IMR-90 (cell line): ENCODE measurements around the gene ERRFI1. TPM values are rescaled to one million over a fixed set of nuclear protein-coding genes. Genes with fewer than 3 reads are reported as not detected.

Source experiments
- ATAC-seq: fragments of 200-7000 bp; cut with Tn5 transposase; 2 replicates; pipeline ENCODE4 v1.9.1; 2020; ENCODE audit warnings: low read depth, mild to moderate bottlenecking, moderate library complexity
- BruUV-seq: library from RNA; stranded (reverse); fragments of 400-500 nt; replicated peaks from 2 replicates; lab custom pipeline; 2021; lab: Mats Ljungman, UMichigan
- CTCF ChIA-PET: fragments of 300-600 bp; formaldehyde crosslinking; extraction: SDS; loops from one replicate; lab custom pipeline; 2021; ENCODE audit warnings: antibody characterized with exemption; lab: Yijun Ruan, JAX
- POLR2A ChIA-PET: fragments of 300-600 bp; sonication (Branson Sonifier 250); formaldehyde crosslinking; loops from one replicate; lab custom pipeline; 2022; ENCODE audit warnings: antibody characterized with exemption; ENCODE audit not compliant: unreplicated experiment; lab: Charles Lee
- DNase-seq: peaks from one replicate; pipeline ENCODE4 v3.0.0; 2013
- H2AFZ ChIP-seq: replicated peaks from 2 replicates; pipeline ENCODE3; 2013; ENCODE audit warnings: low read length, mild to moderate bottlenecking; ENCODE audit not compliant: poor library complexity
- H2AK5ac ChIP-seq: 2 replicates; pipeline ENCODE4 v1.6.1; 2013; ENCODE audit warnings: low read depth, low read length, inconsistent platforms
- H2AK9ac ChIP-seq: replicated peaks from 2 replicates; pipeline ENCODE3; 2013; ENCODE audit warnings: mild to moderate bottlenecking, low read depth, low read length, moderate library complexity; ENCODE audit not compliant: poor library complexity
- H2BK120ac ChIP-seq: 2 replicates; pipeline ENCODE4 v1.6.1; 2013; ENCODE audit warnings: low read depth, low read length, inconsistent platforms
- H2BK15ac ChIP-seq: 3 replicates; pipeline ENCODE4 v1.6.1; 2013; ENCODE audit warnings: low read depth, low read length, inconsistent platforms
- H2BK20ac ChIP-seq: 2 replicates; pipeline ENCODE4 v1.6.1; 2013; ENCODE audit warnings: low read depth, mild to moderate bottlenecking, inconsistent platforms, low read length, moderate library complexity
- H2BK5ac ChIP-seq: 2 replicates; pipeline ENCODE4 v1.6.1; 2013; ENCODE audit warnings: mild to moderate bottlenecking, low read depth, low read length, inconsistent platforms; ENCODE audit not compliant: poor library complexity, severe bottlenecking
- H3K14ac ChIP-seq: replicated peaks from 2 replicates; pipeline ENCODE4 v1.6.1; 2013; ENCODE audit warnings: low read depth, low read length, inconsistent platforms
- H3K18ac ChIP-seq: 2 replicates; pipeline ENCODE4 v1.6.1; 2013; ENCODE audit warnings: low read depth, low read length, control low read depth
- H3K23ac ChIP-seq: 2 replicates; pipeline ENCODE4 v1.6.1; 2013; ENCODE audit warnings: low read depth, low read length, inconsistent platforms
- H3K27ac ChIP-seq: 2 replicates; pipeline ENCODE4 v1.5.1; 2013; ENCODE audit warnings: mild to moderate bottlenecking, control low read depth, low read length; ENCODE audit not compliant: insufficient read depth
- H3K27me3 ChIP-seq: 2 replicates; pipeline ENCODE4 v1.6.1; 2013; ENCODE audit warnings: low read length; ENCODE audit not compliant: control insufficient read depth, insufficient read depth
- H3K36me3 ChIP-seq: 2 replicates; pipeline ENCODE4 v1.6.1; 2013; ENCODE audit warnings: low read length, mixed read lengths; ENCODE audit not compliant: control insufficient read depth, insufficient read depth
- H3K4ac ChIP-seq: 2 replicates; pipeline ENCODE4 v1.6.1; 2013; ENCODE audit warnings: low read depth, low read length, inconsistent platforms
- H3K4me1 ChIP-seq: 2 replicates; pipeline ENCODE4 v1.6.1; 2013; ENCODE audit warnings: low read length, mixed read lengths; ENCODE audit not compliant: control insufficient read depth, insufficient read depth
- H3K4me2 ChIP-seq: 2 replicates; pipeline ENCODE4 v1.6.1; 2013; ENCODE audit warnings: low read depth, mild to moderate bottlenecking, control low read depth, low read length, moderate library complexity
- H3K4me3 ChIP-seq: 2 replicates; pipeline ENCODE4 v1.5.1; 2013; ENCODE audit warnings: low read depth, mild to moderate bottlenecking, control low read depth, low read length, moderate library complexity; ENCODE audit not compliant: insufficient read depth
- H3K56ac ChIP-seq: 2 replicates; pipeline ENCODE4 v1.6.1; 2013; ENCODE audit warnings: low read length, inconsistent platforms; ENCODE audit not compliant: insufficient read depth; ENCODE audit errors: extremely low read depth
- H3K79me1 ChIP-seq, 2 experiments: 2 replicates each; pipeline ENCODE4 v1.6.1; 2013; ENCODE audit warnings: low read length in 2 of 2, inconsistent platforms in 1 of 2, low read depth in 1 of 2
- H3K9ac ChIP-seq: 2 replicates; pipeline ENCODE4 v1.6.1; 2013; ENCODE audit warnings: low read depth, low read length, control low read depth
- H3K9me1 ChIP-seq: 2 replicates; pipeline ENCODE4 v1.6.1; 2013; ENCODE audit warnings: low read length, inconsistent platforms; ENCODE audit not compliant: insufficient read depth
- H3K9me3 ChIP-seq: 2 replicates; pipeline ENCODE4 v1.6.1; 2013; ENCODE audit warnings: low read length; ENCODE audit not compliant: control insufficient read depth, insufficient read depth
- H4K20me1 ChIP-seq: 2 replicates; pipeline ENCODE4 v1.6.1; 2013; ENCODE audit warnings: low read length, inconsistent platforms; ENCODE audit not compliant: insufficient read depth
- H4K5ac ChIP-seq: 2 replicates; pipeline ENCODE4 v1.6.1; 2013; ENCODE audit warnings: mild to moderate bottlenecking, low read depth, low read length, control low read depth
- H4K8ac ChIP-seq, 2 experiments: 2 replicates each; pipeline ENCODE4 v1.6.1; 2013; ENCODE audit warnings: low read depth in 2 of 2, low read length in 2 of 2, control low read depth in 1 of 2, inconsistent platforms in 1 of 2
- H4K91ac ChIP-seq: 2 replicates; pipeline ENCODE4 v1.6.1; 2013; ENCODE audit warnings: low read depth, low read length, inconsistent platforms; ENCODE audit not compliant: insufficient read depth
- BHLHE40 ChIP-seq: fragments of 150-350 bp; IDR thresholded peaks from 2 replicates; pipeline ENCODE4 v1.6.1; 2016; ENCODE audit warnings: mild to moderate bottlenecking, low read depth, low read length
- CEBPB ChIP-seq: IDR thresholded peaks from 2 replicates; pipeline ENCODE4 v1.6.1; 2012; ENCODE audit warnings: low read depth, low read length, improper control_type of control experiment
- CHD1 ChIP-seq: IDR thresholded peaks from 2 replicates; pipeline ENCODE4 v1.6.1; 2012; ENCODE audit warnings: low read depth, low read length, improper control_type of control experiment
- CTCF ChIP-seq: conservative IDR thresholded peaks from 2 replicates; pipeline ENCODE4 v1.5.1; 2012; ENCODE audit warnings: mild to moderate bottlenecking, low read depth, low read length, improper control_type of control experiment
- ELK1 ChIP-seq: fragments of 150-350 bp; IDR thresholded peaks from 2 replicates; pipeline ENCODE4 v1.6.1; 2016; ENCODE audit warnings: low read depth, mild to moderate bottlenecking, low read length, moderate library complexity, borderline replicate concordance
- FOS ChIP-seq: fragments of 150-350 bp; IDR thresholded peaks from 2 replicates; pipeline ENCODE4 v1.6.1; 2016; ENCODE audit warnings: low read depth, low read length
- MAZ ChIP-seq: IDR thresholded peaks from 2 replicates; pipeline ENCODE4 v1.6.1; 2012; ENCODE audit warnings: low read depth, mild to moderate bottlenecking, low read length, improper control_type of control experiment, moderate library complexity, borderline replicate concordance
- MXI1 ChIP-seq: IDR thresholded peaks from 2 replicates; pipeline ENCODE4 v1.6.1; 2012; ENCODE audit warnings: low read depth, mild to moderate bottlenecking, low read length, moderate library complexity, borderline replicate concordance
- NFE2L2 ChIP-seq: fragments of 150-350 bp; IDR thresholded peaks from 2 replicates; pipeline ENCODE4 v1.6.1; 2016; ENCODE audit warnings: low read depth, mild to moderate bottlenecking, low read length
- RAD21 ChIP-seq: IDR thresholded peaks from 2 replicates; pipeline ENCODE4 v1.6.1; 2012; ENCODE audit warnings: low read length, improper control_type of control experiment
- RCOR1 ChIP-seq: IDR thresholded peaks from 2 replicates; pipeline ENCODE4 v1.6.1; 2012; ENCODE audit warnings: mild to moderate bottlenecking, low read length, improper control_type of control experiment; ENCODE audit not compliant: insufficient replicate concordance
- RFX5 ChIP-seq: IDR thresholded peaks from 2 replicates; pipeline ENCODE4 v1.8.0; 2012; ENCODE audit warnings: low read depth, mild to moderate bottlenecking, low read length, moderate library complexity
- SMC3 ChIP-seq: fragments of 150-350 bp; IDR thresholded peaks from 2 replicates; pipeline ENCODE4 v1.6.1; 2016; ENCODE audit warnings: low read depth, mild to moderate bottlenecking, antibody characterized with exemption, low read length, moderate library complexity
- USF2 ChIP-seq: fragments of 150-350 bp; IDR thresholded peaks from 2 replicates; pipeline ENCODE4 v1.6.1; 2017; ENCODE audit warnings: mild to moderate bottlenecking, antibody characterized with exemption, low read length, low read depth
- WGBS, 2 experiments: methylation state at CpG; one replicate each; pipeline versions ENCODE4 v1.1.5 to v1.1.7; 2013; ENCODE audit warnings: missing lambda C conversion rate in 2 of 2; ENCODE audit not compliant: insufficient read length in 1 of 2; ENCODE audit errors: extremely low coverage in 2 of 2; 5-methylcytosine and 5-hydroxymethylcytosine counted together
- dilution Hi-C: fragments of 300-500 bp; cut with HindIII; formaldehyde crosslinking; loops from one replicate; pipeline ENCODE4 v1.14.3; 2018; ENCODE audit warnings: low sequenced_read_pairs; ENCODE audit not compliant: unreplicated experiment
- in situ Hi-C: fragments of 300-500 bp; cut with MboI; formaldehyde crosslinking; loops from 3 replicates; pipeline ENCODE4 v1.14.3; 2019; ENCODE audit warnings: low sequenced_read_pairs, inconsistent platforms, mixed read lengths
- intact Hi-C: fragments of 100-400 bp; cut with micrococcal nuclease; formaldehyde crosslinking; loops from 2 replicates; pipeline ENCODE4 v1.10.0; 2022
- polyA plus RNA-seq, 3 experiments: library from polyadenylated mRNA; depleted of rRNA; stranded (reverse); fragments of >200 nt; gene quantifications; 2 replicates each; pipeline ENCODE4 v1.2.3, GENCODE V29; 2012; ENCODE audit warnings: low replicate concordance in 1 of 3
- total RNA-seq: library from RNA; depleted of rRNA; stranded (reverse); fragments of >200 nt; gene quantifications from 2 replicates; pipeline ENCODE4 v1.2.3, GENCODE V29; 2012

The ERRFI1 gene
- total and polyA plus RNA-seq, 2 of the 4 experiments (the other 2 are of a cell fraction): 101 to 145 TPM

- POLR2A ChIA-PET: no interaction called here
- CTCF ChIA-PET: no interaction called here
- H3K18ac ChIP-seq: no peak overlapping the region
Measured at GRCh38 chr1:8065369-8065768, 39.3 kb upstream of the ERRFI1 start.

More at GRCh38 chr1:8065369-8065768, 39.3 kb upstream of the ERRFI1 start:
- 80% methylated on average over 2 of the region's 4 CpGs; no CpG with 5 or more reads in 1 of the 2 experiments for WGBS, 2 experiments
- Histone ChIP-seq H3K79me1 (no peaks in the 10 kb centered on the region), H3K27me3 (no peaks in the 10 kb centered on the region), H3K23ac (no peak overlapping the region), H3K4me3 (no peak overlapping the region), H3K36me3 (no peaks in the 10 kb centered on the region), H2BK120ac (no peak overlapping the region), H2BK15ac (no peak overlapping the region; the same call in 2 of the 3 replicates), H4K5ac (no peak overlapping the region), H3K9me1 (no peaks in the 10 kb centered on the region), H2BK5ac (no peak overlapping the region), H3K56ac (no peak overlapping the region), H3K4me2 (no peak overlapping the region), H2AK5ac (no peak overlapping the region), H4K20me1 (no peaks in the 10 kb centered on the region), H3K4me1 (peaks cover 7% of the 10 kb centered on the region), H3K4ac (no peak overlapping the region), H3K9ac (no peak overlapping the region), H3K27ac (no peak overlapping the region), H2AK9ac (no peak overlapping the region), H2BK20ac (no peak overlapping the region), H2AFZ (no peak overlapping the region), H3K14ac (no peak overlapping the region), H3K9me3 (no peaks in the 10 kb centered on the region), H4K91ac (no peak overlapping the region; the same call in 1 of the 2 replicates), H4K8ac (no peak overlapping the region)
- TF ChIP-seq RAD21 (no peak), ELK1 (no peak), USF2 (no peak), FOS (no peak), CEBPB (no peak), RCOR1 (no peak), CHD1 (no peak), MAZ (no peak), RFX5 (no peak), NFE2L2 (no peak), MXI1 (no peak), BHLHE40 (no peak), CTCF (no peak), SMC3 (no peak)
- ATAC-seq: no peak
- in situ Hi-C loops: no loop called here
- dilution Hi-C loops: no loop called here
- DNase-seq: no peak
- BruUV-seq: no TSS peak
- intact Hi-C loops: no loop called here
